ENCODE measurements around the gene AMH.

DNA sequence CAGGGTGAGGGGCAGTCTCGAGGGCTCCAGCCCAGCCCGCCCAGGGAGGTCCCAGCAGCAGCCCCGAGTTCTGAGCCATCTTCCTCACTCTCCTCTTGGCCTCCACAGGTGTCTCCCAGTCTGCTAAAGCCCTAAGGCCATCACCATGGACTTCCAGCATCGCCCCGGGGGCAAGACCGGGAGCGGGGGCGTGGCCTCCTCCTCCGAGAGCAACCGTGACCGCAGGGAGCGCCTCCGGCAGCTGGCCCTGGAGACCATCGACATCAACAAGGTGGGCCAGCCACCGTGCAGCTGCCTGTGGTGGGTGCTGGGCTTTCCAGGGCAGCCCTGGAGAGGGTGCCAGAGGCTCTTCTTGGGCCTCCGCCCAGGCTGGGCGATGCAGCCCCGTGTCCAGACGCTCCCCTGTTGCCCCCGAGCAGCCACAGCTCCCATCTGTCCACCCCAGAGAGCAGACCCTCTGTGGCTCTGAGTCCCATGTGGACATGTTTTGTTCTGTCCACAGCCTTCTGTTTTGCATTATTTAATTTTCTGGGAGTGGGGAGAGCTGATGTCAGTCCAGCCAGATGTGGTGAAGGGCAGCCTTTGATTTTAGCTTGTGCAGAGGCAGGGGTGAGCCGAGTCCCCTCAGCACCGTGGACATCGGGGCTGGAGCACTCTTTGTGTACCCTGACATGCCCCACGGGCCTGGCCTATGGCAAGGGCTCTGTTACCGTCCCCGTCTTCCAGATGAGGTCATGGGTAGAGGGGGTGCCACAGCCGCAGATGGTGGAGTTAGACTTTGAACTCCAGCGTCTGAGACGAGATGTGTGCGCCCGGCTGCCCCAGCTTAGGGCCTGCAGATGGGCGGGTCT lies 5.6 kb upstream of the AMH start:
- TF ChIP-seq, protein P1, sequence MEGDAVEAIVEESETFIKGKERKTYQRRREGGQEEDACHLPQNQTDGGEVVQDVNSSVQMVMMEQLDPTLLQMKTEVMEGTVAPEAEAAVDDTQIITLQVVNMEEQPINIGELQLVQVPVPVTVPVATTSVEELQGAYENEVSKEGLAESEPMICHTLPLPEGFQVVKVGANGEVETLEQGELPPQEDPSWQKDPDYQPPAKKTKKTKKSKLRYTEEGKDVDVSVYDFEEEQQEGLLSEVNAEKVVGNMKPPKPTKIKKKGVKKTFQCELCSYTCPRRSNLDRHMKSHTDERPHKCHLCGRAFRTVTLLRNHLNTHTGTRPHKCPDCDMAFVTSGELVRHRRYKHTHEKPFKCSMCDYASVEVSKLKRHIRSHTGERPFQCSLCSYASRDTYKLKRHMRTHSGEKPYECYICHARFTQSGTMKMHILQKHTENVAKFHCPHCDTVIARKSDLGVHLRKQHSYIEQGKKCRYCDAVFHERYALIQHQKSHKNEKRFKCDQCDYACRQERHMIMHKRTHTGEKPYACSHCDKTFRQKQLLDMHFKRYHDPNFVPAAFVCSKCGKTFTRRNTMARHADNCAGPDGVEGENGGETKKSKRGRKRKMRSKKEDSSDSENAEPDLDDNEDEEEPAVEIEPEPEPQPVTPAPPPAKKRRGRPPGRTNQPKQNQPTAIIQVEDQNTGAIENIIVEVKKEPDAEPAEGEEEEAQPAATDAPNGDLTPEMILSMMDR (conservative IDR thresholded peaks at IDR 0.05; ENCODE audit: low read depth in 2 of 2), result no peak
- no peak for TF ChIP-seq EZH2phosphoT487 (IDR thresholded peaks at IDR 0.05; ENCODE audit: unreplicated experiment)
- TF ChIP-seq POLR2AphosphoS5 (IDR thresholded peaks at IDR 0.05; ENCODE audit: low read depth), result no peak
- no peak for TF ChIP-seq ZNF331 (CRISPR knock-in tag; IDR thresholded peaks at IDR 0.05; ENCODE audit: low read depth)
- TF ChIP-seq, protein P2, sequence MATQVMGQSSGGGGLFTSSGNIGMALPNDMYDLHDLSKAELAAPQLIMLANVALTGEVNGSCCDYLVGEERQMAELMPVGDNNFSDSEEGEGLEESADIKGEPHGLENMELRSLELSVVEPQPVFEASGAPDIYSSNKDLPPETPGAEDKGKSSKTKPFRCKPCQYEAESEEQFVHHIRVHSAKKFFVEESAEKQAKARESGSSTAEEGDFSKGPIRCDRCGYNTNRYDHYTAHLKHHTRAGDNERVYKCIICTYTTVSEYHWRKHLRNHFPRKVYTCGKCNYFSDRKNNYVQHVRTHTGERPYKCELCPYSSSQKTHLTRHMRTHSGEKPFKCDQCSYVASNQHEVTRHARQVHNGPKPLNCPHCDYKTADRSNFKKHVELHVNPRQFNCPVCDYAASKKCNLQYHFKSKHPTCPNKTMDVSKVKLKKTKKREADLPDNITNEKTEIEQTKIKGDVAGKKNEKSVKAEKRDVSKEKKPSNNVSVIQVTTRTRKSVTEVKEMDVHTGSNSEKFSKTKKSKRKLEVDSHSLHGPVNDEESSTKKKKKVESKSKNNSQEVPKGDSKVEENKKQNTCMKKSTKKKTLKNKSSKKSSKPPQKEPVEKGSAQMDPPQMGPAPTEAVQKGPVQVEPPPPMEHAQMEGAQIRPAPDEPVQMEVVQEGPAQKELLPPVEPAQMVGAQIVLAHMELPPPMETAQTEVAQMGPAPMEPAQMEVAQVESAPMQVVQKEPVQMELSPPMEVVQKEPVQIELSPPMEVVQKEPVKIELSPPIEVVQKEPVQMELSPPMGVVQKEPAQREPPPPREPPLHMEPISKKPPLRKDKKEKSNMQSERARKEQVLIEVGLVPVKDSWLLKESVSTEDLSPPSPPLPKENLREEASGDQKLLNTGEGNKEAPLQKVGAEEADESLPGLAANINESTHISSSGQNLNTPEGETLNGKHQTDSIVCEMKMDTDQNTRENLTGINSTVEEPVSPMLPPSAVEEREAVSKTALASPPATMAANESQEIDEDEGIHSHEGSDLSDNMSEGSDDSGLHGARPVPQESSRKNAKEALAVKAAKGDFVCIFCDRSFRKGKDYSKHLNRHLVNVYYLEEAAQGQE (IDR thresholded peaks at IDR 0.05; ENCODE audit: unreplicated experiment), result no peak

Measured in GM23338 (cell line).